Hematopoietic multipotent progenitor cell treated with erythropoietin and hydrocortisone succinate and interleukin-3 and kit ligand, for 15 days (in vitro differentiated cells): Measurements from ENCODE around the gene KRT6B.

Source experiments
- DNase-seq: peaks from one replicate; pipeline ENCODE4 v3.0.0-alpha.2; 2015; ENCODE audit warnings: low spot score

Gene KRT6B

DNA sequence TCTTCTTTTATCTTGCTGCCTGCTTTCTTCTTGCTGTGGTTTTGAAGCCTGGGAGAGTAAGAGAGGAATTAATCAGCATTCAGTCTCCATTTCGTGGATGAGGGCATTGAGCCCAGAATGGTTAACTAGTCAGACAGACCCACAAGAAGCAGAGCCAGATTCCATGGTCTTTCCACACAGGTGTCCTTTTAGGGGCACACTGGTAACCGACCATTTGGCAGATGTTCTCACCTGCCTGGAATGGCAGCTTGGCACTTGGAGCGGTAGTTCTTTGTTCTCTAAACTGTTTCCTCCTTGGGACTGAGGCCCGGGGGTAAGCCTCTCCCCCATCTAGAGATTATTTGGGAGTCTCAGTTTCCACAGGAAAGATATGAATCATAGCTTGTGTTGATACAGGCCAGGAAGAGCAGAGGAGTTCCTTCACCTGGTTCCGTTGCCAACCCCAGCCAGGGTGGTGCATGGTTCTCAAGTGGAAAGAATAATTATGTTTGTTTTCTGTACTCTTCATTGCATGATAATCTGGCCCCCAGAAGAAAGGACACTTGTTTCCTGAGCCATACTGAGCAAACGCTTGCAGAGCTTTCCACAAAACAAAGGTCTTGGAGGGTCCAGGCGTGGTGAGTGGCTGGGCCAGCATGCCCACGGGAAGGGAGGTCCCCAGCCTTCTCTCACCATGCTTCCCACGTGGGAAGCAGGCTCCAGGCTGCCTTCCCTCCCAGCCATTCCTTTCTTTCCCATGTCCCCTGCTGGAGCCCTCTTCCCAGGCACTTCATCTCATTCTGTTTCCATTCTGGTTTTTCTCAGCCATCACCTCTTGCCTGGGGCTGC, 15.7 kb downstream of the KRT6B start:
- DNase-seq, result no peak

GRCh38 chr12:52435659-52435999, 16.3 kb downstream of the KRT6B start:
- no peak for DNase-seq

DNA sequence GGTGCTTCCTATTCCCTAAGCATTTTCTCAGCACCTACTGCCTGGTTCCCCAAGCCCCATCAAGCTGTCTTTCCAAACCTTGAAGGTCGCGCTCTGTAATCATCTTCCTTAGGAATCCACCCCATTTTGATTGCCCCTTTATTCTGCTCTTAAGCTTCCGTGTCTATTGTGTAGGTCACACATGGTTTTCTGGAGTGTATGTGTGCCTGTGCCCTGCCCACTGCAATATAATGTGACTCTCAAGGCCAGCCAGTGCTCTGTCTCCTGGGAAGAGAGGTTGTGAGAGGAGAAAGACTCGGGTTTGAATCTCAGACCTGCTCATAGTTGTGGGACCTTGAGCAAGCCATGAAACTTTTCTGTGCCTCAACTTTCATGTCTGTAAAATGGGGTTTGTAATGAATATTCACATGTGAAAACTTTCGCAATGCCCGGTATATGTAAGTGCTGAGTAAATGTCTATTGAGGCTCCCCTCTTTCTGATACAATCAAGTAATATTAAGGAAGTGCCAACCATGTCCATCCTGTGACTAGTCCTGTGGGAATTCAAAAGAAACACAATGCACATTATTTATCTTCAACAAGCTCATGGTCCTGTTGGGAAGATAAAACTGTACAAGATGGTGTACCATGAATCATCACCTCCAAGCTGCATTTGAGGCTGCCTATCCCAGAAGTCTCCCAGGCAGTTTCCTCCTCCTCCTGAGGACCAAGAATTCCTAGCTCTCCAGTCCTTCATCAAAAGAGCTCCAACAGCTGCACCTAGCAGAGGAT, 17.0 kb downstream of the KRT6B start:
- DNase-seq, result no peak

DNA sequence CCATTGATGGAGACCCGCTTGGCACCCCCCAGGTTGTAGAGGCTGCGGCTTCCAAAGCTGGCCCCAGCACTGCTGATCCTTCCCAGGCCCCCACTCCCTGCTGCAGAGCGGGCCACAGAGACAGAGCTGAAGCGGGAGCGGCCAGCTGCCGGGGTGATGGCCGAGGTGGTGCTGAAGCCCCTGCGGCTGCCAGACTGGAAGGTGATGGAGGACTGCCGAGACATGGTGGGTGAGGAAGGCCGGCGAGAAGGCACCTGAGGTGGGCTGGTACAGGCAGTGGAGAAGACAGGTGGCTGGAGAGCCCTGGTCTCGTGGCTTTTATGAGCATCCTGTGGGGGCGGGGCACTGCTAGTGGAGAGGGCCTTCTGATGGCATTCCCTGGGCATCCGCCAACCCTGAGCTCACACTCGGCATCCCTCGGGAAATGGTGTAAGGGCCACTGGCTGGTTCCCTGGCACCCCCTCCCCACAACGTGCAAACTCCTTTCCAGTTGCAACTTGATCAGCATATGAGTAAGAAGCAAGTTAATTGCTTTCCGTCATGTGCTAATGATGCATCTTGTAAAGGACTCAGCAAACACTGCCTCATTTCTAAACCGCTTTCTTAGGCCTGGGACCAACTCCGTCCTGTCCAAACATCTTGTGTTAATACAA, 17.7 kb downstream of the KRT6B start, which contains the start of gene KRT75:
Gene KRT75, minus strand, starts transcription at position 291 of the 653 bp plus-strand sequence. Its CDS starts 67 bp downstream, at position 224.
- DNase-seq, result no peak

GRCh38 chr12:52433501-52434080, 18.4 kb downstream of the KRT6B start:
- DNase-seq, result no peak

GRCh38 chr12:52432559-52433207, 19.3 kb downstream of the KRT6B start:
- no peak for DNase-seq

DNA sequence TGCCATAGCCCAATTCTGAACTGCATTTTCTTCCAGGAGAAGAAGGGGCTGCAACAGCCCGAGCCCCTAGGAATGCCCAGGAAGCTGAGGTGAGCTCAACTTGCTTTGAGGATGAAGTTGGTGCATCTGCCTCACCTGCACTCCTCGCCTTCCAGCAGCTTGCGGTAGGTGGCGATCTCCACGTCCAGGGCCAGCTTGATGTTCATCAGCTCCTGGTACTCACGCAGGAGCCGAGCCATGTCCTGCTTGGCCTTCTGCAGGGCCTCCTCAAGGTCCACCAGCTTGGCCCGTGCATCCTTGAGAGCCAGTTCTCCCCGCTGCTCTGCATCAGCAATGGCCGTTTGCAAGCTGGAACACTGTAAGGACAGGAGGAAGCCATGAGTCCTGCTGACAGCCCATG, 23.8 kb downstream of the KRT6B start:
- no peak for DNase-seq

- no peak for DNase-seq
These were observed 24.9 kb downstream of the KRT6B start for GRCh38 chr12:52427083-52427482.

DNA sequence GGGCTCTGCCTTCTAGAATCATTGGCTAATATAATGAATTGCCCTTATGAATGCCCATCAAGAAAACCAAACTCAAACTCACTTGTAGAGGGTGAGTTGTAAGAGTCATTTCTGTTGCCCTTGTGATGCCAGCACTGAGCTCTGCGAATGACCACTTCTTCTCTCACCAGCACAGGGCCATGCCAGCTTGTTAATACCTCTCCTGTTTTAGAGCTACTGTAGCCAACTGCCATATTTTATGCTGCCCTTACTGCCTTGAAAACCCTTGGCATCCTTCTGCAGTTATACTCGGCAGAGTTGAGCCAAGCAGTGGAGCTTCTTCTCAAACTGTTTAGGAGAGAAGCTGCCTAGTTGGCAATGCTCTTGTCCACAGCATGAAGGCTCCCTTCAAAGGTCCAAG, 25.9 kb downstream of the KRT6B start:
- no peak for DNase-seq

- DNase-seq, result no peak
These were observed 26.5 kb downstream of the KRT6B start for GRCh38 chr12:52425466-52425865.

- no peak for DNase-seq
These were observed 28.1 kb downstream of the KRT6B start for GRCh38 chr12:52423661-52424500.

- DNase-seq, result no peak
These were observed 28.9 kb downstream of the KRT6B start for GRCh38 chr12:52423035-52423434.

DNA sequence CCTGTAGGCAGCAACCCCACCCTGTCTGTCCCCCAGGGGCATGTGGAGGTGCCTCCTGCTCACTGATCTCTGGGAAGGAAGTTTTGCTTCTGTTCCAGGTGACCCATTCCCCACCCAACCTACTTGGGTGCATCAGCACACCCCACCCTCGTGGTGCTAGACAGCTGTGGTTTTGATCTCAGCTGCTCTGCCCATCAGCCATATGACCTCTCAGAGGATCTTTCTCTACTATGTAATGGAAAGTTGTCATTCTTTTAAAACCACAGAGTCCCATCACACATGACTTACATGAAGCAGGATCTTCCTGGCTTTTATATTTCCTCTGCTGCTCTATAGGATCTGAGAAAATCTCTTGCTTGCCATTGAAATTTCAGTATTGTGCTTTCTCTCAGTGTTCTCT, 32.3 kb downstream of the KRT6B start:
- no peak for DNase-seq

GRCh38 chr12:52418576-52419110, 33.3 kb downstream of the KRT6B start:
- DNase-seq, result no peak

- no peak for DNase-seq
These were observed 34.2 kb downstream of the KRT6B start for GRCh38 chr12:52417740-52418139.

- DNase-seq, result no peak
These were observed 35.2 kb downstream of the KRT6B start for GRCh38 chr12:52416795-52417194.

- DNase-seq, result no peak
These were observed 35.8 kb downstream of the KRT6B start for GRCh38 chr12:52415870-52416750.

DNA sequence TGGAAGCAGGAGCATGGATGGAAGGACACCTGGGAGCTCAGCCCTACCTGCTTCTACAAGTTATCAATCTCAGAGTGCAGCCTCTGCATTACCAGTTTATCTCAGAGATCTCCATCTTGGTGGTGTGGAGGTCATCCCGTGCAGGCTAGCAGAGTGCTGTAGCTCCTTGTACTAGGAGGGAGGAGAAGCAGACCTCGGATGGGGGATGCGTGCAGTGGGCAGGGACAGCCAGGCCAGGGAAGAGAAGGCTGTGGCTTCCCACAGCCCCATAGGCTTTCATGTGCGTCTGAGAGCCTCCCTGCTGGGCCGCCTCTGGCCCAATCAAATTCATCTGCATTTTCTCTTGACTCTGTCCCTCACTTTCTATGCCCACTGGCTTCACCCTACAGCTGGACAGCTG, 37.0 kb downstream of the KRT6B start:
- no peak for DNase-seq

GRCh38 chr12:52413782-52414345, 38.1 kb downstream of the KRT6B start:
- no peak for DNase-seq
